K562 (cell line): Measurements from ENCODE around the gene CLNK.

ENCODE experiments used
- BCOR ChIP-seq: fragments of 450-650 bp; IDR thresholded peaks from 2 replicates; pipeline ENCODE4 v1.6.1; 2016
- CTCF ChIP-seq, 3 experiments: IDR thresholded peaks in 2 of 3; conservative IDR thresholded peaks in 1 of 3; 2 replicates each; pipeline ENCODE4 v1.5.1; 2011 to 2012; ENCODE audit warnings: low read length in 3 of 3, mild to moderate bottlenecking in 3 of 3, control low read depth in 2 of 3, improper control_type of control experiment in 1 of 3, inconsistent platforms in 1 of 3, low read depth in 1 of 3, mixed read lengths in 1 of 3, moderate library complexity in 1 of 3; ENCODE audit not compliant: insufficient read depth in 2 of 3
- E2F1 ChIP-seq: sonication (generic); formaldehyde crosslinking; IDR thresholded peaks from 2 replicates; pipeline ENCODE4 v1.8.1; 2023; ENCODE audit warnings: mild to moderate bottlenecking, missing genetic modification reagents, moderate library complexity
- HIVEP1 ChIP-seq: fragments of 250-450 bp; sonication (Bioruptor Pico); IDR thresholded peaks from 2 replicates; pipeline ENCODE4 v1.4.0; 2020; ENCODE audit warnings: mild to moderate bottlenecking
- HMG20A ChIP-seq: fragments of 450-650 bp; formaldehyde crosslinking; conservative IDR thresholded peaks from 2 replicates; pipeline ENCODE4 v1.4.0; 2020; ENCODE audit warnings: mild to moderate bottlenecking, mixed read lengths
- NFRKB ChIP-seq: fragments of 450-650 bp; IDR thresholded peaks from 2 replicates; pipeline ENCODE4 v1.6.1; 2016; ENCODE audit warnings: low read depth
- POLR2A ChIP-seq: fragments of 450-650 bp; conservative IDR thresholded peaks from 2 replicates; pipeline ENCODE4 v1.6.1; 2016
- RBBP5 ChIP-seq: fragments of 200-600 bp; sonication (generic); IDR thresholded peaks from 2 replicates; pipeline ENCODE4 v1.6.1; 2012; ENCODE audit warnings: borderline replicate concordance, mild to moderate bottlenecking, low read length, control low read depth, inconsistent platforms; ENCODE audit not compliant: insufficient read depth, poor library complexity, severe bottlenecking
- SMAD3 ChIP-seq: fragments of 450-650 bp; formaldehyde crosslinking; conservative IDR thresholded peaks from 2 replicates; pipeline ENCODE4 v1.4.0; 2020; ENCODE audit warnings: mild to moderate bottlenecking
- SP2 ChIP-seq: IDR thresholded peaks from 2 replicates; pipeline ENCODE4 v1.6.1; 2011; ENCODE audit warnings: mild to moderate bottlenecking, low read depth, low read length, moderate library complexity; ENCODE audit not compliant: poor library complexity, severe bottlenecking; ENCODE audit errors: extremely low read depth
- TRIM24 ChIP-seq, 2 experiments: fragments of 450-650 bp; IDR thresholded peaks; 2 replicates each; pipeline ENCODE4 v1.6.1; 2016
- ZNF143 ChIP-seq: sonication (generic); formaldehyde crosslinking; IDR thresholded peaks from 2 replicates; pipeline ENCODE4 v1.9.0; 2022; ENCODE audit warnings: mild to moderate bottlenecking, missing genetic modification reagents

- TF ChIP-seq ZNF143 (no peak), HMG20A (CRISPR knock-in tag) (no peak), BCOR (no peak), RBBP5 (no peak), SP2 (no peak), SMAD3 (CRISPR knock-in tag) (no peak), TRIM24 (IDR thresholded peaks at IDR 0.05) (no peak), POLR2A (no peak), HIVEP1 (CRISPR knock-in tag) (no peak), NFRKB (no peak), E2F1 (CRISPR knock-in tag) (no peak), CTCF (IDR thresholded peaks at IDR 0.05 in 2 of 3, conservative IDR thresholded peaks at IDR 0.05 in 1 of 3; ENCODE audit: insufficient read depth in 2 of 3, low read depth in 1 of 3, low read length in 3 of 3) (no peak)
Observed at GRCh38 chr4:10639664-10640063, 44.9 kb downstream of the CLNK start.
